GM19324 (cell line): ENCODE data around the gene DOCK3.
"Not testable (repeated sequence)": the region's sequence is repeated elsewhere in the genome, so short reads cannot be mapped to it uniquely, and the experiment has no call there.

Experiments used
- ATAC-seq: cut with Tn5 transposase; IDR thresholded peaks from one replicate; pipeline ENCODE4 v1.9.1; 2021; ENCODE audit warnings: mild to moderate bottlenecking, moderate library complexity; ENCODE audit not compliant: unreplicated experiment, low FRiP score

Gene DOCK3

GRCh38 chr3:51063053-51063452, 388.3 kb downstream of the DOCK3 start:
- no peak for ATAC-seq

GRCh38 chr3:51075221-51075775, 400.6 kb downstream of the DOCK3 start:
- no peak for ATAC-seq

- no peak for ATAC-seq
Measured at GRCh38 chr3:51082363-51082762, 407.6 kb downstream of the DOCK3 start.

GRCh38 chr3:51083490-51083889, 408.8 kb downstream of the DOCK3 start:
- ATAC-seq, result no peak

- ATAC-seq, result not testable (repeated sequence)
Measured at GRCh38 chr3:51092141-51092540, 417.4 kb downstream of the DOCK3 start.

GRCh38 chr3:51094838-51095237, 420.1 kb downstream of the DOCK3 start:
- not testable (repeated sequence) for ATAC-seq

GRCh38 chr3:51099794-51100535, 425.2 kb downstream of the DOCK3 start:
- ATAC-seq, result no peak

- ATAC-seq, result no peak
Measured at GRCh38 chr3:51100536-51100851, 425.8 kb downstream of the DOCK3 start.

GRCh38 chr3:51102396-51102795, 427.7 kb downstream of the DOCK3 start:
- no peak for ATAC-seq

GRCh38 chr3:51106242-51106876, 431.6 kb downstream of the DOCK3 start:
- ATAC-seq, result no peak

GRCh38 chr3:51110586-51110985, 435.9 kb downstream of the DOCK3 start:
- no peak for ATAC-seq

- no peak for ATAC-seq
Measured at GRCh38 chr3:51122944-51123343, 448.2 kb downstream of the DOCK3 start.

GRCh38 chr3:51123531-51123930, 448.8 kb downstream of the DOCK3 start:
- no peak for ATAC-seq

- ATAC-seq, result not testable (repeated sequence)
Measured at GRCh38 chr3:51131607-51132006, 456.9 kb downstream of the DOCK3 start.

- no peak for ATAC-seq
Measured at GRCh38 chr3:51137715-51138114, 463.0 kb downstream of the DOCK3 start.

GRCh38 chr3:51139616-51140015, 464.9 kb downstream of the DOCK3 start:
- no peak for ATAC-seq

- no peak for ATAC-seq
Measured at GRCh38 chr3:51141573-51141972, 466.8 kb downstream of the DOCK3 start.

- ATAC-seq, result no peak
Measured at GRCh38 chr3:51145811-51146585, 471.3 kb downstream of the DOCK3 start.

- ATAC-seq, result no peak
Measured at GRCh38 chr3:51146781-51147180, 472.1 kb downstream of the DOCK3 start.

GRCh38 chr3:51156147-51156546, 481.4 kb downstream of the DOCK3 start:
- ATAC-seq, result no peak

GRCh38 chr3:51163051-51163450, 488.3 kb downstream of the DOCK3 start:
- ATAC-seq, result no peak
